HEK293T (cell line): ENCODE results near the gene FBXL20.

Experiments used
- ARNT ChIP-seq: fragments of 450-650 bp; IDR thresholded peaks from 2 replicates; pipeline ENCODE4 v1.6.1; 2017; ENCODE audit warnings: mild to moderate bottlenecking
- FOXK2 ChIP-seq: fragments of 450-650 bp; IDR thresholded peaks from 2 replicates; pipeline ENCODE4 v1.6.1; 2016; ENCODE audit warnings: mild to moderate bottlenecking
- FOXM1 ChIP-seq: fragments of 450-650 bp; IDR thresholded peaks from 2 replicates; pipeline ENCODE4 v1.6.1; 2017; ENCODE audit warnings: mild to moderate bottlenecking, borderline replicate concordance

- no peak for TF ChIP-seq FOXK2
- TF ChIP-seq ARNT: no peak
- TF ChIP-seq FOXM1: no peak
Observed at GRCh38 chr17:39240631-39241030, 160.8 kb downstream of the FBXL20 start.
